HepG2 (cell line): ENCODE data around the gene CPNE1.

ENCODE experiments used
- CREB1 ChIP-seq, 2 experiments: fragments of 450-650 bp in 1 of 2; IDR thresholded peaks; 2 replicates each; pipeline ENCODE4 v1.6.1; 2016 to 2017; ENCODE audit warnings: control low read depth in 1 of 2, mild to moderate bottlenecking in 1 of 2, missing compliant biosample characterization in 1 of 2, missing genetic modification characterization in 1 of 2
- FOXJ3 ChIP-seq: sonication (generic); formaldehyde crosslinking; IDR thresholded peaks from 2 replicates; pipeline ENCODE4 v1.4.0; 2020; ENCODE audit warnings: missing genetic modification reagents, mild to moderate bottlenecking, borderline replicate concordance
- POLR2A ChIP-seq, 2 experiments: IDR thresholded peaks; 2 replicates each; pipeline ENCODE4 v1.6.1; 2011; ENCODE audit warnings: low read depth in 2 of 2, low read length in 2 of 2, mild to moderate bottlenecking in 1 of 2, moderate library complexity in 1 of 2; ENCODE audit not compliant: insufficient read depth in 1 of 2
- ZNF121 ChIP-seq: sonication (generic); formaldehyde crosslinking; IDR thresholded peaks from 2 replicates; pipeline ENCODE4 v1.5.0; 2020; ENCODE audit warnings: mild to moderate bottlenecking, missing genetic modification reagents
- TF ChIP-seq, protein P1 (sequence below): sonication (generic); formaldehyde crosslinking; IDR thresholded peaks from 2 replicates; pipeline ENCODE4 v1.4.0; 2020; ENCODE audit warnings: mild to moderate bottlenecking, missing genetic modification reagents

DNA sequence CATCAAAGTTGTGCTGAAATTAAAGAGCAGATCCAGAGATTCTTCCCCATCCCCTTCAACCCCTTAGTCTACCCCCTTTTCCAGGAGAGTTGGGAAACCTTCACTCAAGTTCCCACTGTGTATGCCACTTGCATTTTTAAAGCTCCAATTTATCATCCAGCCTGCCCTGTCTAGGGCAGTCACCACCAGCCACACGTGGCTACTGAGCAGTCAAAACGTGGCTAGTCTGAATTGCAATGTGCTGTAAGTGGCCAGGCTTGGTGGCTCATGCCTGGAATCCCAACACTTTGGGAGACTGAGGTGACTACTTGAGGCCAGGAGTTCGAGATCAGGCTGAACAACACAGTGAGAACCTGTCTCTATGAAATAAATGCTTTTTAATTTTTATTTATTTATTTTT is 87.9 kb downstream of the CPNE1 start:
- TF ChIP-seq FOXJ3 (CRISPR knock-in tag) (no peak), CREB1 (IDR thresholded peaks at IDR 0.05) (no peak), CREB1 (CRISPR knock-in tag; IDR thresholded peaks at IDR 0.05) (no peak), POLR2A (IDR thresholded peaks at IDR 0.05; ENCODE audit: insufficient read depth in 1 of 2, low read depth in 2 of 2, low read length in 2 of 2) (no peak), ZNF121 (CRISPR knock-in tag) (no peak)
- TF ChIP-seq, protein P1, sequence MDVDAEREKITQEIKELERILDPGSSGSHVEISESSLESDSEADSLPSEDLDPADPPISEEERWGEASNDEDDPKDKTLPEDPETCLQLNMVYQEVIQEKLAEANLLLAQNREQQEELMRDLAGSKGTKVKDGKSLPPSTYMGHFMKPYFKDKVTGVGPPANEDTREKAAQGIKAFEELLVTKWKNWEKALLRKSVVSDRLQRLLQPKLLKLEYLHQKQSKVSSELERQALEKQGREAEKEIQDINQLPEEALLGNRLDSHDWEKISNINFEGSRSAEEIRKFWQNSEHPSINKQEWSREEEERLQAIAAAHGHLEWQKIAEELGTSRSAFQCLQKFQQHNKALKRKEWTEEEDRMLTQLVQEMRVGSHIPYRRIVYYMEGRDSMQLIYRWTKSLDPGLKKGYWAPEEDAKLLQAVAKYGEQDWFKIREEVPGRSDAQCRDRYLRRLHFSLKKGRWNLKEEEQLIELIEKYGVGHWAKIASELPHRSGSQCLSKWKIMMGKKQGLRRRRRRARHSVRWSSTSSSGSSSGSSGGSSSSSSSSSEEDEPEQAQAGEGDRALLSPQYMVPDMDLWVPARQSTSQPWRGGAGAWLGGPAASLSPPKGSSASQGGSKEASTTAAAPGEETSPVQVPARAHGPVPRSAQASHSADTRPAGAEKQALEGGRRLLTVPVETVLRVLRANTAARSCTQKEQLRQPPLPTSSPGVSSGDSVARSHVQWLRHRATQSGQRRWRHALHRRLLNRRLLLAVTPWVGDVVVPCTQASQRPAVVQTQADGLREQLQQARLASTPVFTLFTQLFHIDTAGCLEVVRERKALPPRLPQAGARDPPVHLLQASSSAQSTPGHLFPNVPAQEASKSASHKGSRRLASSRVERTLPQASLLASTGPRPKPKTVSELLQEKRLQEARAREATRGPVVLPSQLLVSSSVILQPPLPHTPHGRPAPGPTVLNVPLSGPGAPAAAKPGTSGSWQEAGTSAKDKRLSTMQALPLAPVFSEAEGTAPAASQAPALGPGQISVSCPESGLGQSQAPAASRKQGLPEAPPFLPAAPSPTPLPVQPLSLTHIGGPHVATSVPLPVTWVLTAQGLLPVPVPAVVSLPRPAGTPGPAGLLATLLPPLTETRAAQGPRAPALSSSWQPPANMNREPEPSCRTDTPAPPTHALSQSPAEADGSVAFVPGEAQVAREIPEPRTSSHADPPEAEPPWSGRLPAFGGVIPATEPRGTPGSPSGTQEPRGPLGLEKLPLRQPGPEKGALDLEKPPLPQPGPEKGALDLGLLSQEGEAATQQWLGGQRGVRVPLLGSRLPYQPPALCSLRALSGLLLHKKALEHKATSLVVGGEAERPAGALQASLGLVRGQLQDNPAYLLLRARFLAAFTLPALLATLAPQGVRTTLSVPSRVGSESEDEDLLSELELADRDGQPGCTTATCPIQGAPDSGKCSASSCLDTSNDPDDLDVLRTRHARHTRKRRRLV (CRISPR knock-in tag) = no peak
